OCI-LY1 (cell line): Measurements from ENCODE around the gene CDH13.

Source experiments
- CTCF ChIP-seq: fragments of 200-600 bp; sonication (generic), shearing (Covaris generic); IDR thresholded peaks from 2 replicates; pipeline ENCODE4 v1.5.1; 2017; ENCODE audit warnings: mild to moderate bottlenecking, antibody characterized with exemption, low read length, moderate library complexity, mixed read lengths
- EZH2 ChIP-seq: fragments of 200-600 bp; sonication (generic), shearing (Covaris generic); IDR thresholded peaks from 2 replicates; pipeline ENCODE4 v1.8.0; 2017; ENCODE audit warnings: borderline replicate concordance, mixed run types, mild to moderate bottlenecking, antibody characterized with exemption, low read length, moderate library complexity, mixed read lengths

GRCh38 chr16:82668094-82668493 lies 41.3 kb downstream of the CDH13 start:
- no peak for TF ChIP-seq CTCF
- no peak for TF ChIP-seq EZH2
